Caki2 (cell line): ENCODE results near the gene COX19. TPM values are rescaled to one million over a fixed set of nuclear protein-coding genes. Genes with fewer than 3 reads are reported as not detected.
"Not testable (repeated sequence)": the region's sequence is repeated elsewhere in the genome, so short reads cannot be mapped to it uniquely, and the experiment has no call there.

ENCODE experiments used
- DNase-seq: peaks from one replicate; pipeline ENCODE4 v3.0.0-alpha.2; 2015; ENCODE audit warnings: low read depth
- in situ Hi-C: cut with HindIII; loops from 2 replicates; pipeline ENCODE4 v1.10.0; 2016; ENCODE audit warnings: low sequenced_read_pairs, low pct_unique_long_range_greater_than_20kb, mixed read lengths
- total RNA-seq: library from RNA; depleted of rRNA; stranded (reverse); fragments of >200 nt; shearing (Covaris generic); gene quantifications from 2 replicates; pipeline ENCODE4 v1.2.3, GENCODE V29; 2014; ENCODE audit warnings: low replicate concordance

The COX19 gene
- total RNA-seq, 1 experiment from 2014 or later = 10.1 TPM

- DNase-seq = no peak
- in situ Hi-C loops = no loop called here
Observed at GRCh38 chr7:968205-969105, 6.9 kb downstream of the COX19 start.

DNA sequence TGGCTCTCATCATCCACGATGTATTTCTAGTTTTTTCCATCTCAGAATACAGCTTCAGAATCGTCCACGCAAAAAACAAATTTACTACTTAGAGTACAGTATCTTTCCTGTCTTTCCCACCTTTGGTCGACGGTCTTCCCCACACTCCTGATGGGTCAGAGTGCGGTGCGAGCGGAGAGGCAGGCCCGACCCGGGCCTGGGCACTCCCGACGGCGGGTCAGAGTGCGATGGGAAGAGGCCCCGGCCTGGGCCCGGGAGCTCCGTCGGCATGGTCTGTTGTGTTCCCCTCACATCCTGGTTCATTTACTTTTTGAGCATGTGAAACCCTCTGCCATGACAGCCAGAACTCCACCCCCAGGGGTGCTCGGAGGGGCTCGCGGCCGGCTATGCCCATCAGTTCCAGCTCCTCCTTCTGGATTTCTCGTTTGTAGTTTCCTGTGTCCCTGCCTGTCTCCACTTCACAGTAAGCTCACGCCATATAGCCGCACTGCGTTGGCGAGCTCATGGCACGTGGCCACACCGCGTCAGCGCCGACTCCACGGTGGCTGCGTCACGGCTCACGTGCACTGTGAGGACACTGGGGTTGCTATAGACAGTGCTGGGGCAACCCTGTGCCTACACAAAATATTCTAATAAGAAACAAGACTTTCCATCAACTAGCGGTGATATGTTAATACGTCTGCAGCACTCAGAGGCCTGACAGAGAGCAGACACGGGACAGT lies 7.8 kb downstream of the COX19 start:
- in situ Hi-C loops = no loop called here
- no peak for DNase-seq

DNA sequence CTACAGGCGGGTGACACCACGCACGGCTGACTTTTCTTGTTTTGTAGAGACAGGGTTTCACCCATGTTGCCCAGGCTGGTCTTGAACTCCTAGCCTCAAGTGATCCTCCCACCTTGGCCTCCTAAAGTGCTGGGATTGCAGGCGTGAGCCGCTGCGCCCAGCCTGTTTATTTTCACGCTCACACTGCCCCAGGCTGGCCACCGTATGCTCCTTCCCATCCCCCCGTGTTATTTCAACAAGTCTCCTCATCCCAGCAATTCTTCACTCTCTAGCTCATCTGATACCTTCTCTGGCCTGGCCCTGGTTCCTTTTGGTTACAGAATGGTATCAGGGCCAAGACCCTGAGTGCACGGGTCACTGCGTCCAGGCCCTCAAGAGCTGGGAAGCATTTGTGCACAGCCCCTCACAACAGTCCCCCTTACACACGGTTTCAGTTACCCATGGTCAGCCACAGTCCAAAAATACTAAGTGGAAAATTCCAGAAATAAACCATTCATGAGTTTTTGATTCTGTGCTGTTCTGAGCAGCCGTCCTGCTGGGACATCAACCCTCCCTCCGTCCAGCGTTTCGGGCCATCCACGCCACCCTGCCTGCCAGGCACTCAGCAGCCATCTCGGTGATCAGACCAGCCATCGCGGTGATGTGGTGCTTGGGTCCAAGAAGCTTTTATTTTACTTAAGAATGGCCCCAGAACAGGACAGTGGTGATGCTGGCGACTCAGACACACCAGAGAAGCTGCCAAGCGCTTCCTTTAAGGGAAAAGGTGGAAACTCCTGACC lies 8.9 kb downstream of the COX19 start:
- in situ Hi-C loops = no loop called here
- DNase-seq = no peak

- DNase-seq = no peak
- in situ Hi-C loops = no loop called here
Observed at GRCh38 chr7:964401-965231, 10.7 kb downstream of the COX19 start.

GRCh38 chr7:963236-964078 lies 11.9 kb downstream of the COX19 start:
- DNase-seq = no peak
- in situ Hi-C loops = no loop called here

- no peak for DNase-seq
- in situ Hi-C loops = no loop called here
Observed at GRCh38 chr7:962401-963081, 12.8 kb downstream of the COX19 start.

- DNase-seq = no peak
- in situ Hi-C loops = no loop called here
Observed at GRCh38 chr7:961546-962400, 13.6 kb downstream of the COX19 start.

DNA sequence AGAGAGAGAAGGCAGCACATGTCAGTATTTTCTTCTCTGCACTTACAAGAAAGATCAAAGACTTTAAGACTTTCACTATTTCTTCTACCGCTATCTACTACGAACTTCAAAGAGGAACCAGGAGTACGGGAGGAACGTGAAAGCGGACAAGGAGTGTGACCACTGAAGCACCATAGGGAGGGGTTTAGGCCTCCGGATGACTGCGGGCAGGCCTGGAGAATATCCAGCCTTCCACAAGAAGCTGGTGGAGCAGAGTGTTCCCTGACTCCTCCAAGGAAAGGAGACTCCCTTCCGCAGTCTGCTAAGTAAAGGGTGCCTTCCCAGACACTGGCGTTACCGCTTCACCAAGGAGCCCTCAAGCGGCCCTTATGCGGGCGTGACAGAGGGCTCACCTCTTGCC lies 14.4 kb downstream of the COX19 start:
- in situ Hi-C loops, DNase-seq: not testable (repeated sequence)

DNA sequence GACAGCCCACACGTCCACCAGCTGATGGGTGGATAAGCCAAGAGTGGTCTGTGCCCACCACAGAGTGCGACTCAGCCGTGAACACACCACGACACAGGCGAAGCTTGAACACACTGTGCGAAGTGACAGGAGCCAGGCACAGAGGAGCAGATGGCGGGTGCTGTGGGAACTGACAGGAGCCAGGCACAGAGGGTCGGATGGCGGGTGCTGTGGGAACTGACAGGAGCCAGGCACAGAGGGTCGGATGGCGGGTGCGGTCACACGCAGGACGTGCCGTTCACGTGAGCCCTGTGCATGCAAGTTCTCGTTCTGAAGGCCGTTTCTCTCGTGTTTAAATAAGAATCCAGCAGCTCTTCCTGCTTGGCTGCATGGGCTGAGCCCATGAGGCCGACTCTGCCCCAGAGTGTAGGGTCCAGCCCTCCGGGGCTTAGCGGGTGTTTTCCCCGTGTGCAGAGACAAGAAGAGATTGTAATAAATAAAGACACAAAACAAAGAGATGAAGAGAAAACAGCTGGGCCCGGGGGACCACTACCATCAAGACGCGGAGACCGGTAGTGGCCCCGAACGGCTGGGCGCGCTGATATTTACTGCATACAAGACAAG lies 15.0 kb downstream of the COX19 start:
- in situ Hi-C loops = no loop called here

GRCh38 chr7:959740-960139 lies 15.6 kb downstream of the COX19 start:
- in situ Hi-C loops, DNase-seq: not testable (repeated sequence)

More for the DNA sequence above, 15.0 kb downstream of the COX19 start:
- DNase-seq = no peak

DNA sequence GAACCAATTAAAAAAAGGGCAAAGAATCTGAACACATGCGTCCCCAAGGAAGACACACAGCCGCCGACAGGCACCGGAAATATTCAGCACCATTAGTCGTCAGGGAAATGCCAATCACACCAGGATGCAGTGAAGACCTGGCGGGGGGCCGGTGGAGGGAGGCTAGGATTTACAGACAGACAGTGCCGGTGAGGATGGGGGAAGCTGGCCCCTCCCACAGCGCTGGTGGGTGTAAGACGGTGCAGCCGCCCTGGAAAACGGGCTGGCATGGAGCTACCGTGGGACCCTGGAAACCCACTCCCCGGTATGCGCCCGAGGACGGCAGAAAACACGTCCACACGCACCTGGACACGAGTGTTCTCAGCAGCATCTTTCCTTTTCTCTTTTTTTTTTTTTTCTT lies 16.1 kb downstream of the COX19 start:
- in situ Hi-C loops = no loop called here

GRCh38 chr7:958221-959200 lies 16.8 kb downstream of the COX19 start:
- in situ Hi-C loops = no loop called here

More for the DNA sequence above, 16.1 kb downstream of the COX19 start:
- DNase-seq = no peak

GRCh38 chr7:957418-958220 lies 17.7 kb downstream of the COX19 start:
- in situ Hi-C loops = no loop called here
- DNase-seq = no peak

More at GRCh38 chr7:958221-959200, 16.8 kb downstream of the COX19 start:
- no peak for DNase-seq

DNA sequence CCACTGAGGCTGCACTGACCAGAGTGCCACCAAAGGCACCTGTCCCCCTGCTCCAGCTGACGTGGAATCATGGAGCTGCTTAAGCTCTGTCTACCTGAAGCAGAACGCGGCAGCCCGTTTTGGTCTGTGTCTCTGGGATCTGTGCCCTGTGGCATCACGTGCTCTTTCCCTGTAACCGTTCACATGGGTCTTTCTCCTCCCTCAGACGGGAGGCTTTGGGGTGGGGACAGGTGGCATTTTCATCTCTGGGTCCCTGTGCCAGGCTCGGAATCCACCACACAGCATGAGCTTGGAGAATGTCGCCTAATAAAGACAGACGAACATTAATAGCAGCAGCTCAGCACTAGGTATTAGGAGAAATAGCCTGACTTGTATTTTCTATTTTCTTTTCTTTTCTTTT lies 19.3 kb downstream of the COX19 start:
- in situ Hi-C loops = no loop called here
- DNase-seq = no peak
